DOHH2 (cell line): ENCODE data around the gene ITPK1.

Experiments used
- H3F3A ChIP-seq: fragments of 200-600 bp; sonication (generic), shearing (Covaris generic); 2 replicates; pipeline ENCODE4 v1.6.0; 2016; ENCODE audit warnings: antibody characterized with exemption, mild to moderate bottlenecking; ENCODE audit not compliant: control insufficient read depth, insufficient read depth
- H3K27ac ChIP-seq: fragments of 200-600 bp; sonication (generic); 2 replicates; pipeline ENCODE4 v1.5.1; 2014; ENCODE audit warnings: low read depth, mild to moderate bottlenecking, low read length, moderate library complexity
- H3K27me3 ChIP-seq: fragments of 200-600 bp; sonication (generic); 2 replicates; pipeline ENCODE4 v1.6.1; 2014; ENCODE audit warnings: mild to moderate bottlenecking, low read length, mixed read lengths; ENCODE audit not compliant: control insufficient read depth
- H3K36me3 ChIP-seq: fragments of 200-600 bp; sonication (generic); 2 replicates; pipeline ENCODE4 v1.6.1; 2014; ENCODE audit warnings: mild to moderate bottlenecking, low read length, moderate library complexity, mixed read lengths; ENCODE audit not compliant: control insufficient read depth
- H3K4me1 ChIP-seq: fragments of 200-600 bp; sonication (generic); 2 replicates; pipeline ENCODE4 v1.6.1; 2014; ENCODE audit warnings: mild to moderate bottlenecking, low read length, mixed read lengths; ENCODE audit not compliant: control insufficient read depth
- H3K4me2 ChIP-seq: fragments of 200-600 bp; sonication (generic); 2 replicates; pipeline ENCODE4 v1.6.0; 2014; ENCODE audit warnings: mild to moderate bottlenecking, low read length, moderate library complexity
- H3K4me3 ChIP-seq: fragments of 200-600 bp; sonication (generic); 2 replicates; pipeline ENCODE4 v1.5.1; 2014; ENCODE audit warnings: mild to moderate bottlenecking, low read length, mixed read lengths
- H3K79me2 ChIP-seq: fragments of 200-600 bp; sonication (generic); 2 replicates; pipeline ENCODE4 v1.6.1; 2014; ENCODE audit warnings: mild to moderate bottlenecking, low read length, mixed read lengths; ENCODE audit not compliant: control insufficient read depth
- H3K9me2 ChIP-seq: fragments of 200-600 bp; sonication (generic); replicated peaks from 2 replicates; pipeline ENCODE4 v1.6.1; 2014; ENCODE audit warnings: mild to moderate bottlenecking, low read length, mixed read lengths; ENCODE audit not compliant: control insufficient read depth
- H3K9me3 ChIP-seq: fragments of 200-600 bp; sonication (generic); 2 replicates; pipeline ENCODE4 v1.6.1; 2014; ENCODE audit warnings: antibody characterized with exemption, low read length, mixed read lengths; ENCODE audit not compliant: control insufficient read depth, insufficient read depth
- H4K20me1 ChIP-seq: fragments of 200-600 bp; sonication (generic); 2 replicates; pipeline ENCODE4 v1.6.0; 2014; ENCODE audit warnings: low read depth, mild to moderate bottlenecking, antibody characterized with exemption, low read length, moderate library complexity; ENCODE audit not compliant: control insufficient read depth, insufficient read depth
- EZH2phosphoT487 ChIP-seq: fragments of 200-600 bp; sonication (generic); IDR thresholded peaks from 2 replicates; pipeline ENCODE4 v1.6.1; 2017; ENCODE audit warnings: borderline replicate concordance, mild to moderate bottlenecking, antibody characterized with exemption, low read length, moderate library complexity, mixed read lengths
- TF ChIP-seq, protein P1 (sequence below): fragments of 200-600 bp; sonication (generic); IDR thresholded peaks from one replicate; pipeline ENCODE4 v1.5.1; 2014; ENCODE audit warnings: antibody characterized with exemption, mild to moderate bottlenecking, low read depth, low read length; ENCODE audit not compliant: poor library complexity, severe bottlenecking

ITPK1 gene

GRCh38 chr14:92944976-92945375, 170.7 kb downstream of the ITPK1 start:
- no peak for TF ChIP-seq EZH2phosphoT487
- TF ChIP-seq, protein P1, sequence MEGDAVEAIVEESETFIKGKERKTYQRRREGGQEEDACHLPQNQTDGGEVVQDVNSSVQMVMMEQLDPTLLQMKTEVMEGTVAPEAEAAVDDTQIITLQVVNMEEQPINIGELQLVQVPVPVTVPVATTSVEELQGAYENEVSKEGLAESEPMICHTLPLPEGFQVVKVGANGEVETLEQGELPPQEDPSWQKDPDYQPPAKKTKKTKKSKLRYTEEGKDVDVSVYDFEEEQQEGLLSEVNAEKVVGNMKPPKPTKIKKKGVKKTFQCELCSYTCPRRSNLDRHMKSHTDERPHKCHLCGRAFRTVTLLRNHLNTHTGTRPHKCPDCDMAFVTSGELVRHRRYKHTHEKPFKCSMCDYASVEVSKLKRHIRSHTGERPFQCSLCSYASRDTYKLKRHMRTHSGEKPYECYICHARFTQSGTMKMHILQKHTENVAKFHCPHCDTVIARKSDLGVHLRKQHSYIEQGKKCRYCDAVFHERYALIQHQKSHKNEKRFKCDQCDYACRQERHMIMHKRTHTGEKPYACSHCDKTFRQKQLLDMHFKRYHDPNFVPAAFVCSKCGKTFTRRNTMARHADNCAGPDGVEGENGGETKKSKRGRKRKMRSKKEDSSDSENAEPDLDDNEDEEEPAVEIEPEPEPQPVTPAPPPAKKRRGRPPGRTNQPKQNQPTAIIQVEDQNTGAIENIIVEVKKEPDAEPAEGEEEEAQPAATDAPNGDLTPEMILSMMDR = no peak
- Histone ChIP-seq H3K27me3 (no peaks in the 10 kb centered on the region), H4K20me1 (no peaks in the 10 kb centered on the region), H3K79me2 (no peaks in the 10 kb centered on the region), H3K9me2 (no peaks in the 10 kb centered on the region), H3K36me3 (no peaks in the 10 kb centered on the region), H3K9me3 (no peaks in the 10 kb centered on the region), H3K4me2 (no peak overlapping the region), H3K27ac (no peak overlapping the region), H3K4me1 (no peaks in the 10 kb centered on the region), H3K4me3 (no peak overlapping the region), H3F3A (no peaks in the 10 kb centered on the region)

DNA sequence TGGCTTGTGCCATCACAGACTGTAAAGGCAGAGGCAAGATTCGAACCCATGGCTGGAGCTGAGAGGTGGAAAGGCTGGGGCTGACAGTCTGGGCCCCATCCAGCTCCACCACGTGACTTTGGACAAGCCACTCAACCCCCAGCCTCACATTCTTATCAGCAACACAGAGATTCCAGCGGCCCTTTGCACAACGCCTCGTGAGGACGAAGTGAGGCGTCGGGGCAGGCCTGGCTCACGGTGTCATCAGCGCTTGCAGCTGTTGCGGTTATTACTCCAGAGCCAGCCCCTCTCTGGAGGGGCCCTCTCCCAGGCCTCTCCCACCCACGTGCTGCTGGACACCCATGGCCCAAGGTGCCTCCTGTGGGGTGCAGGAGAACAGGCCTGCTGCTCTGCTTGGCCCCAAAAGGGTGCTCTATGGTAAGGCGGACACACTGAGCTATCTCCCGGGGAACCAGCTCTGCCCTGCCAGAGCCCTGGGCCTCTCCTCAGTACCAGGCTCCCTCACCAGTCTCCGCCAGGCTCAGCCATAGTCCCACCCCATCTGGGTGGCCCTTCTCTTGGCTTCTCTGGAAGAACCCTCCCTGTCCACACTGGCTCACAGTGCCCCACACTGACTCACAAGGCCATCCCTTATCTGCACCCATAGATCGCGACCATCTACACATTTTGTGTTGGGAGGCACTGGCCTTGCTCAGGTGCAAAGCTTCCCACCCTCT, 171.7 kb downstream of the ITPK1 start:
- no peak overlapping the region for H3K27ac ChIP-seq

DNA sequence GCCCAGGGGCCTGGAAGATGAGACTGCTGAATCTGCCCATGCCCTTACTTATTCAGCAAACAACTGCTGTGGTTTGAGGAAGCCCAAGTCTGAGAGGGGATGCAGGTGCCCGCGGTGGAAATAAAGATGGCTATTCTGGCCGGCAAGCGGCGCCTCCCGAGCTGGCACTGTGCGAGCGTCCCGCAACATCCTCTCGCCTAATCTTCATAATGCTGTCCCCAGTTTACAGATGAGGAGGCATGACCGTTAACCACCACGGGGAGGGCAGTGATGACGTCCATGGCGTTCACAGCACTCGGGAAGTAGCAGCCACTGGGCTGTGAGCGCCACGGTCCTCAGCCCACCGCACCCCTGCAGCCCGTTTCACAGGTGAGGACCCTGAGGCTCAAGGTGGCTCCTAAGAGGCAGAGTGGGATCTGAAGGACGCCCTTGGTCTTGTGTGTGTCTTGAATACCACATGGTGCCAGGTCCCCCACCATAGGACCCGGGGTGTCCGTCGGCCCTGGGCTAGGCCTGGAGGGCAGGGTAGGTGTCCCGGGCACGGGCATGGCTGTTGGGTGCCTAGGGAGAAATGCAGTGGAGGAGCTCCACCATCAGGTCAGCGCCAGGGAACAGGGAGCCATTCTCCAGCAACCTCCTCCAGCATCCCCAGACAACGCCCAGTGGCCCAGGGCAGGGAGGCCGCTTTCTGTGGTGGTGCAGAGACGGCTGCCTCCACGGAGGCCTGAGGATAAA, 172.6 kb downstream of the ITPK1 start:
- no peaks in the 10 kb centered on the region for H3K79me2 ChIP-seq
- no peak overlapping the region for H3K4me2 ChIP-seq
- no peaks in the 10 kb centered on the region for H3K36me3 ChIP-seq
- TF ChIP-seq, protein P1 = no peak
- TF ChIP-seq EZH2phosphoT487 = no peak
- no peaks in the 10 kb centered on the region for H3K9me3 ChIP-seq
- no peak overlapping the region for H3K4me3 ChIP-seq
- H3F3A ChIP-seq = no peaks in the 10 kb centered on the region
- no peaks in the 10 kb centered on the region for H3K4me1 ChIP-seq
- H3K27me3 ChIP-seq = no peaks in the 10 kb centered on the region
- H3K27ac ChIP-seq = no peak overlapping the region
- H3K9me2 ChIP-seq = no peaks in the 10 kb centered on the region
- H4K20me1 ChIP-seq = no peaks in the 10 kb centered on the region

More for the DNA sequence above, 171.7 kb downstream of the ITPK1 start:
- no peaks in the 10 kb centered on the region for H4K20me1 ChIP-seq
- H3K9me2 ChIP-seq = no peaks in the 10 kb centered on the region
- H3F3A ChIP-seq = no peaks in the 10 kb centered on the region
- H3K4me3 ChIP-seq = no peak overlapping the region
- no peak overlapping the region for H3K4me2 ChIP-seq
- H3K79me2 ChIP-seq = no peaks in the 10 kb centered on the region
- no peaks in the 10 kb centered on the region for H3K9me3 ChIP-seq
- H3K27me3 ChIP-seq = no peaks in the 10 kb centered on the region
- TF ChIP-seq EZH2phosphoT487 = no peak
- TF ChIP-seq, protein P1 = no peak
- H3K4me1 ChIP-seq = no peaks in the 10 kb centered on the region
- no peaks in the 10 kb centered on the region for H3K36me3 ChIP-seq
